Loucy (cell line): ENCODE measurements around the gene MYO18A.

Experiments used
- CTCF ChIP-seq: fragments of 200-600 bp; sonication (generic); conservative IDR thresholded peaks from 2 replicates; pipeline ENCODE4 v1.5.1; 2014; ENCODE audit warnings: mild to moderate bottlenecking, antibody characterized with exemption, low read length
- EZH2phosphoT487 ChIP-seq: fragments of 200-600 bp; IDR thresholded peaks from 2 replicates; pipeline ENCODE4 v1.6.1; 2018; ENCODE audit warnings: antibody characterized with exemption, mild to moderate bottlenecking, moderate library complexity, borderline replicate concordance

- TF ChIP-seq CTCF (peak; percentile 17; the same call in 1 of the 2 replicates), EZH2phosphoT487 (no peak)
These were observed 143.6 kb downstream of the MYO18A start for GRCh38 chr17:29036584-29036983.
